Erythroblast (primary cell): ENCODE results near the gene FANCC.
A peak's percentile ranks its signal among the peaks of the same experiment; 100 is the strongest.

ENCODE experiments used
- DNase-seq, 2 experiments: peaks; one replicate each; lab custom pipeline; 2025; lab: John Stamatoyannopoulos, UW
- GATA1 ChIP-seq: IDR thresholded peaks from 2 replicates; pipeline ENCODE4 v1.6.1; 2011; ENCODE audit warnings: low read depth, mild to moderate bottlenecking, control low read depth, low read length, moderate library complexity
- POLR2A ChIP-seq: IDR thresholded peaks from 2 replicates; pipeline ENCODE4 v1.6.1; 2011; ENCODE audit warnings: mild to moderate bottlenecking, low read length

FANCC gene

GRCh38 chr9:95077053-95077765 is 240.3 kb downstream of the FANCC start:
- no peak for TF ChIP-seq POLR2A
- no peak for TF ChIP-seq GATA1
- no peak for DNase-seq

GRCh38 chr9:95076696-95077052 is 240.8 kb downstream of the FANCC start:
- TF ChIP-seq GATA1 = no peak
- TF ChIP-seq POLR2A = no peak
- DNase-seq = no peak

GRCh38 chr9:95075700-95076099 is 241.8 kb downstream of the FANCC start:
- TF ChIP-seq GATA1 (no peak), POLR2A (no peak)
- DNase-seq = no peak

GRCh38 chr9:95074632-95075031 is 242.9 kb downstream of the FANCC start:
- no peak for TF ChIP-seq POLR2A
- TF ChIP-seq GATA1 = no peak
- DNase-seq = no peak

- DNase-seq = no peak
- TF ChIP-seq GATA1 (no peak), POLR2A (no peak)
Observed at GRCh38 chr9:95073918-95074317, 243.6 kb downstream of the FANCC start.

GRCh38 chr9:95073042-95073607 is 244.4 kb downstream of the FANCC start:
- peak in 1 of 2 experiments; percentile 8 for DNase-seq
- TF ChIP-seq GATA1 (no peak), POLR2A (no peak)

DNA sequence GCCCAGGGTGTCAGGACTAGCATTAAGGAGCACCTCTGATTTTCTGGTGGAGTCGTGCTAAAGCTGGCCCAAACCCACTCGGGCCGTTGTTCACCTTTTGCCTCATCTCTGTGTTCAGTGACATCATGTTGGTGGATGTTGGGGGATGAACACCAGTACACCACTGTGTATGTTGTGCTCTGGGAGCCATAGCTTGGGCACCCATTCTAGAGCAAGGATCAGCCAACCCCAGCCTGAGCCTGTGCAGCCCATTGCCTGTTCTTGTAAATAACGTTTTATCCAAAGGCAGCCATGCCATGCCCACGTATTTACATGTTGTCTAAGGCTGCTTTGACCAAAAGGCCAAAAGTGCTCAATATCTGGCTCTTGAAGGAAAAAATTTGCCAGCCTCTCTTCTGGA is 245.6 kb downstream of the FANCC start:
- DNase-seq = no peak
- no peak for TF ChIP-seq POLR2A
- TF ChIP-seq GATA1 = no peak

DNA sequence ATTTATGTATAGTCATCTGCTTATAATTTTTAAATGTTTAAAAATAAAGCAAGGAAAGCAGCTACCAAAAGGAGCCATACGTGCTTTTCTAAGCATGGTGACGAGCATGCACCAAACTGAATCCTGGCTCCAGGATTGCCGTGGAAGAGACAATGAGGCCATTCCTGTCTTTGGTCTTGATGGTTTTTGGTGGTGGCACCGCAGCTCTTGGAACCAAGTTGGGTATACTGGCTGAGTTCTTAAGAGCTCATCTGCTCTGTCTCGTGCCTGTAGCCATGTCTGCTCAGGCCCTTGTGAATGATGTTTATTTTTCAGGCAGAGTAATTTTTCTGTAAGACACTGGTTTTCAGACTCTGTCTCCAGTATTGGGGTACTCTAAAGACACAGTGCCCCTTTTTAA is 246.1 kb downstream of the FANCC start:
- no peak for DNase-seq
- TF ChIP-seq POLR2A (no peak), GATA1 (no peak)

DNA sequence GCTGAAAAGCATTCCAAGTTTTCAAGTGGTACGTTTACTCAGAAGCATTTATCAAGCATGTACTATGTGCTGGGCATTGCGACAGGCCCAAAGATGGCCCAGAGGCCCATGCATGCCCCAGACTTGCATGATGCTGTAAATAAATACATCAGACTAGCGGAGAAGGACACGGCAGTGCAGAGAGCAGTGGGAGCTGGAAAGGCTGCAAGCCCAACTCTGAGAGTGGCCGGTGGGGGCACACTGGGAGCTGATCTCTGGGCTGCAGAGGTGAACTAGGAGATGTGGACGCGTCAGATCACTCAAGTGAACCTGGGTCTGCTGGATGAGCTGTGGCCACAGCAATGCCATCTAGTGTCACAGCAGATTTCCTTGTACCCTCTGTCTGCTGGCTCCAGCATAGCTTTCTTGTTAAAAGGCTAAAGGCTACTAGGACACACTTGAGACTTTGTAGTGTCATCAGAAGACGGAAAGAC is 246.9 kb downstream of the FANCC start:
- no peak for TF ChIP-seq POLR2A
- no peak for TF ChIP-seq GATA1
- DNase-seq = no peak

- DNase-seq = no peak
- no peak for TF ChIP-seq POLR2A
Observed at GRCh38 chr9:95067897-95068296, 249.6 kb downstream of the FANCC start.

- TF ChIP-seq GATA1 = no peak
- TF ChIP-seq POLR2A = no peak
- no peak for DNase-seq
Observed at GRCh38 chr9:95067057-95067456, 250.5 kb downstream of the FANCC start.

DNA sequence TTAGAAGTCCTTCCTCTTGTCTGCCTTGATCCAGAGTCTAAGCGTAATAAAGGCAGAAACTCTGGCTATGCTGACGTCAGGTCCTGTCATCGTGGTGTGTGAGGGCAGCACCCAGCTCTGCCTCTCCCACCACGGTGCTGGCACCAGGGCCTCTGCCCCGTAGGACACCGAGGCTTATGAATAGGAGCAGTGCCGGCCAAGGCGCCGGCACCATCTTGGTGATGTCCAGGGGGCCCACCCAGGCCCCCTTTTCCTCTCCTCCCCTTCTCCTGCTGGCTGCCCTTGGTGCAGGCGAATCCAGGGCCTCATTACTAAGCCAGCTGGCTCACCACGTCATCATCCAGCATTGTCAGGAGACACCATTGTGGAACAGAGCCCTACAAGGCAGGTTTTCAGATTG is 252.3 kb downstream of the FANCC start:
- DNase-seq = no peak
- TF ChIP-seq POLR2A (no peak), GATA1 (no peak)

- TF ChIP-seq GATA1 = no peak
- no peak for TF ChIP-seq POLR2A
Observed at GRCh38 chr9:95063300-95063699, 254.2 kb downstream of the FANCC start.

DNA sequence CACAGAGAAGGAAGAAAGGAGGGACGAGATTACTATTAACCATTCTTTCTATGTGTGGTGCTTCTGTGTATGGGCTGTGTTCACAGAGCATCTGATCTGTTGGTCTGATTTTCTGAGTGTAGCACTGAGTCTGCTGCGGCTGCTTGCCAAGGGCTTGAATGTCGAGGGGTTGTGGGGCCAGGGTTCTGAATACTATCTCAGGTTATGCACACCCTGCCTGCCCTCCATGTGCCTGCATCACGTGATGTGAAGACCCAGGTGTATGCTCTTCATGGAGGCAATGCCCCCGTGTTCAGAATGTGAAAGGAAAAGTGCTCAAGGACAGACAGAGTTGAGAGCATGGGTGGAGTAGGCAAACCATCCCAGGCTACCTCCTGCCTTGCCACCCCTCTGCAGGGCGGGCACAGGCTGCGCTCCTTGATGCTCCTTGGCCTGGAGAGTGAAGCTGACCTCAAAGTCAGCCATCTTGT is 254.9 kb downstream of the FANCC start:
- no peak for DNase-seq
- TF ChIP-seq POLR2A (no peak), GATA1 (no peak)

More at GRCh38 chr9:95063300-95063699, 254.2 kb downstream of the FANCC start:
- no peak for DNase-seq

DNA sequence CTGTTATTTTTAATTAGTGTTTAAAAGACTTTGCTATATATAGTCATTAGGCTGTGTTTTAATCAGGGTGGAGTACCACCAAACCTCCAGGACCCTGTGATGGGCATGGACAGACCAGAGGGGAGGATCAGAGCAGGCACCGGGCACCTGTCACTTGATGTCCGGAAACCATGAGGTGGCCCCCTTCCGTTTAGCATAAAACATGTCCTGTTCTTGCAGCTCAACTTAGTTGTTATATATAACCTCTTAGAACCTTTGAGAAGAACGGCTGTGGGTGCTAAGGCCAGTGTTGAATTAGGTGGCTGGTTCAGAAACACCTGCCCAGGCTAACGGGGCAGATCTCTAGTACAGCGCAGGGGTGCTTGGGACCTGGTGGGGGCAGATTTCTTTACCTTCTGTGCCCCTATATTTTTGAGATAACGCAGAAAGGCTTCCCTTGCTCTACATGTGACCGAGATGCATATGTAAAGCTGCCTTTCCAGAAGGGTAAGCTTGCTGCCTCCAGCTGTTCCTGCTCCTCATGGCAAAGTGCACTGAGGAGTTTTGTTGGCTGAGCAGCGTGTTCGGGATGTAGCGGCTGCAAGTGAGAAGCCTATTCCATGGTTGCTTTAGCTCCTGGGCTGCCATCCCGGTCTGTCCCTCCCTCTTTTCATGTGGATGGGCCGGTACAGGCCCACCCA is 255.5 kb downstream of the FANCC start:
- TF ChIP-seq GATA1 (no peak), POLR2A (no peak)
- no peak for DNase-seq

GRCh38 chr9:95060916-95061315 is 256.6 kb downstream of the FANCC start:
- DNase-seq = no peak

More at GRCh38 chr9:95060916-95061315, 256.6 kb downstream of the FANCC start:
- TF ChIP-seq GATA1 = no peak
- TF ChIP-seq POLR2A = no peak
